ENCODE data around the gene GAD2. TPM values are rescaled to one million over a fixed set of nuclear protein-coding genes. Genes with fewer than 3 reads are reported as not detected.
"Not testable (repeated sequence)": the region's sequence is repeated elsewhere in the genome, so short reads cannot be mapped to it uniquely, and the experiment has no call there.

Gene GAD2
- total RNA-seq, 4 donors from 2014 or later: not detected

- intact Hi-C loops (cut with DNase I): no loop called here
- DNase-seq: no peak
Observed at GRCh38 chr10:26341701-26342100, 125.1 kb downstream of the GAD2 start.

GRCh38 chr10:26348821-26349417 is 132.3 kb downstream of the GAD2 start:
- H3K4me1 ChIP-seq; H3K27me3 ChIP-seq; intact Hi-C loops (cut with DNase I); DNase-seq; H3K9me3 ChIP-seq; H3K27ac ChIP-seq; H3K4me3 ChIP-seq (replicated peaks in 1 of 3); H3K36me3 ChIP-seq: not testable (repeated sequence)
- 81 to 82% methylated on average over 9 of the region's 9 CpGs for WGBS, 2 donors

More at GRCh38 chr10:26341701-26342100, 125.1 kb downstream of the GAD2 start:
- Histone ChIP-seq H3K36me3 (no peaks in the 10 kb centered on the region), H3K4me1 (no peaks in the 10 kb centered on the region), H3K9me3 (no peaks in the 10 kb centered on the region), H3K27ac (no peak overlapping the region), H3K4me3 (replicated peaks in 1 of 3) (no peak overlapping the region), H3K27me3 (no peaks in the 10 kb centered on the region)
- TF ChIP-seq CTCF (IDR thresholded peaks at IDR 0.05) (no peak), POLR2A (IDR thresholded peaks at IDR 0.05) (no peak)

Other genes starting within 250 kb of the GAD2 start
- 1 to 10 TPM; 1.5 to 4.3 (median 2.2) TPM for gene APBB1IP, start 221.6 kb downstream of the GAD2 start, total RNA-seq

Data from thyroid gland (tissue), 4 donors.